T-helper 1 cell treated with Interleukin-12 subunit alpha and Interleukin-12 subunit beta and Interleukin-4 antibody, amounts not matched to agents 30 μg/mL and 1 μg/mL, for 36 hours (primary cell): ENCODE results near the gene PLIN3.
"Not testable (repeated sequence)": the region's sequence is repeated elsewhere in the genome, so short reads cannot be mapped to it uniquely, and the experiment has no call there.

Source experiments
- H3K27ac Mint-ChIP-seq: one replicate; pipeline ENCODE4 v1.8.0; 2021; ENCODE audit warnings: mild to moderate bottlenecking, mixed read lengths
- H3K27me3 Mint-ChIP-seq: one replicate; pipeline ENCODE4 v1.8.0; 2021; ENCODE audit warnings: low read depth, mixed read lengths
- H3K36me3 Mint-ChIP-seq: one replicate; pipeline ENCODE4 v1.8.0; 2021; ENCODE audit warnings: low read depth, mixed read lengths
- H3K4me1 Mint-ChIP-seq: one replicate; pipeline ENCODE4 v1.8.0; 2021; ENCODE audit warnings: low read depth, mixed read lengths
- H3K4me3 Mint-ChIP-seq: one replicate; pipeline ENCODE4 v1.8.0; 2021; ENCODE audit warnings: mild to moderate bottlenecking, moderate library complexity, mixed read lengths
- H3K9me3 Mint-ChIP-seq: one replicate; pipeline ENCODE4 v1.8.0; 2021; ENCODE audit warnings: mixed read lengths

The PLIN3 gene

GRCh38 chr19:4816202-4816949 lies 51.1 kb downstream of the PLIN3 start:
- Mint-ChIP-seq H3K4me1 (peaks cover 18% of the 10 kb centered on the region), H3K27me3 (no peaks in the 10 kb centered on the region), H3K36me3 (peaks cover 16% of the 10 kb centered on the region), H3K9me3 (peaks cover 7% of the 10 kb centered on the region), H3K4me3 (no peak overlapping the region), H3K27ac (no peak overlapping the region)

GRCh38 chr19:4815426-4816201 lies 51.9 kb downstream of the PLIN3 start:
- H3K4me3 Mint-ChIP-seq = peak overlapping the region; percentile 63
- peaks cover 19% of the 10 kb centered on the region for H3K4me1 Mint-ChIP-seq
- H3K27ac Mint-ChIP-seq = peak overlapping the region; percentile 58
- peaks cover 14% of the 10 kb centered on the region for H3K36me3 Mint-ChIP-seq
- H3K9me3 Mint-ChIP-seq = peaks cover 7% of the 10 kb centered on the region
- no peaks in the 10 kb centered on the region for H3K27me3 Mint-ChIP-seq

GRCh38 chr19:4814625-4815425 lies 52.6 kb downstream of the PLIN3 start:
- peaks cover 19% of the 10 kb centered on the region for H3K4me1 Mint-ChIP-seq
- H3K4me3 Mint-ChIP-seq = peak overlapping the region; percentile 63
- H3K27ac Mint-ChIP-seq = peak overlapping the region; percentile 58
- H3K36me3 Mint-ChIP-seq = peaks cover 14% of the 10 kb centered on the region
- no peaks in the 10 kb centered on the region for H3K27me3 Mint-ChIP-seq
- peaks cover 7% of the 10 kb centered on the region for H3K9me3 Mint-ChIP-seq

- Mint-ChIP-seq H3K4me3 (no peak overlapping the region), H3K36me3 (peaks cover 8% of the 10 kb centered on the region), H3K27ac (no peak overlapping the region), H3K9me3 (peaks cover 7% of the 10 kb centered on the region), H3K4me1 (peaks cover 22% of the 10 kb centered on the region), H3K27me3 (no peaks in the 10 kb centered on the region)
These were observed 55.9 kb downstream of the PLIN3 start for GRCh38 chr19:4811328-4812131.

- Mint-ChIP-seq H3K9me3 (no peaks in the 10 kb centered on the region), H3K4me3 (no peak overlapping the region), H3K27ac (no peak overlapping the region), H3K36me3 (no peaks in the 10 kb centered on the region), H3K4me1 (peaks cover 8% of the 10 kb centered on the region), H3K27me3 (no peaks in the 10 kb centered on the region)
These were observed 60.3 kb downstream of the PLIN3 start for GRCh38 chr19:4807188-4807587.

GRCh38 chr19:4806384-4806783 lies 61.1 kb downstream of the PLIN3 start:
- no peaks in the 10 kb centered on the region for H3K27me3 Mint-ChIP-seq
- no peak overlapping the region for H3K4me3 Mint-ChIP-seq
- H3K36me3 Mint-ChIP-seq = no peaks in the 10 kb centered on the region
- peaks cover 4% of the 10 kb centered on the region for H3K4me1 Mint-ChIP-seq
- no peak overlapping the region for H3K27ac Mint-ChIP-seq
- H3K9me3 Mint-ChIP-seq = no peaks in the 10 kb centered on the region

GRCh38 chr19:4805140-4805539 lies 62.3 kb downstream of the PLIN3 start:
- not testable (repeated sequence) for H3K36me3 Mint-ChIP-seq, H3K27me3 Mint-ChIP-seq, H3K4me1 Mint-ChIP-seq, H3K27ac Mint-ChIP-seq, H3K4me3 Mint-ChIP-seq, H3K9me3 Mint-ChIP-seq

- Mint-ChIP-seq H3K9me3 (no peaks in the 10 kb centered on the region), H3K27ac (no peak overlapping the region), H3K27me3 (no peaks in the 10 kb centered on the region), H3K4me3 (no peak overlapping the region), H3K36me3 (no peaks in the 10 kb centered on the region), H3K4me1 (no peaks in the 10 kb centered on the region)
These were observed 63.5 kb downstream of the PLIN3 start for GRCh38 chr19:4803736-4804695.

- no peaks in the 10 kb centered on the region for H3K4me1 Mint-ChIP-seq
- no peaks in the 10 kb centered on the region for H3K36me3 Mint-ChIP-seq
- no peaks in the 10 kb centered on the region for H3K9me3 Mint-ChIP-seq
- H3K27ac Mint-ChIP-seq = no peak overlapping the region
- H3K4me3 Mint-ChIP-seq = no peak overlapping the region
- no peaks in the 10 kb centered on the region for H3K27me3 Mint-ChIP-seq
These were observed 64.8 kb downstream of the PLIN3 start for GRCh38 chr19:4802711-4803110.

GRCh38 chr19:4801085-4801619 lies 66.3 kb downstream of the PLIN3 start:
- Mint-ChIP-seq H3K4me3 (no peak overlapping the region), H3K36me3 (peaks cover 4% of the 10 kb centered on the region), H3K9me3 (no peaks in the 10 kb centered on the region)

GRCh38 chr19:4800591-4801081 lies 66.8 kb downstream of the PLIN3 start:
- Mint-ChIP-seq H3K27me3 (no peaks in the 10 kb centered on the region), H3K36me3 (peaks cover 4% of the 10 kb centered on the region), H3K4me3 (no peak overlapping the region), H3K9me3 (no peaks in the 10 kb centered on the region), H3K4me1 (peaks cover 5% of the 10 kb centered on the region), H3K27ac (no peak overlapping the region)

More at GRCh38 chr19:4801085-4801619, 66.3 kb downstream of the PLIN3 start:
- peaks cover 5% of the 10 kb centered on the region for H3K4me1 Mint-ChIP-seq
- H3K27me3 Mint-ChIP-seq = no peaks in the 10 kb centered on the region
- no peak overlapping the region for H3K27ac Mint-ChIP-seq

GRCh38 chr19:4795400-4795799 lies 72.1 kb downstream of the PLIN3 start:
- peaks cover 12% of the 10 kb centered on the region for H3K36me3 Mint-ChIP-seq
- H3K4me1 Mint-ChIP-seq = peaks cover 12% of the 10 kb centered on the region
- H3K9me3 Mint-ChIP-seq = no peaks in the 10 kb centered on the region
- H3K27me3 Mint-ChIP-seq = no peaks in the 10 kb centered on the region
- H3K4me3 Mint-ChIP-seq = no peak overlapping the region
- no peak overlapping the region for H3K27ac Mint-ChIP-seq

GRCh38 chr19:4794971-4795370 lies 72.5 kb downstream of the PLIN3 start:
- no peak overlapping the region for H3K4me3 Mint-ChIP-seq
- H3K36me3 Mint-ChIP-seq = peaks cover 12% of the 10 kb centered on the region
- no peaks in the 10 kb centered on the region for H3K9me3 Mint-ChIP-seq
- peaks cover 12% of the 10 kb centered on the region for H3K4me1 Mint-ChIP-seq
- H3K27ac Mint-ChIP-seq = no peak overlapping the region
- no peaks in the 10 kb centered on the region for H3K27me3 Mint-ChIP-seq
